Stimulated activated CD8-positive, alpha-beta memory T cell treated with anti-CD3 and anti-CD28 coated beads, Interleukin-15, amount 100 ng/mL, for 48 hours (primary cell): ENCODE data around the gene TLCD3A.
"Not testable (repeated sequence)": the region's sequence is repeated elsewhere in the genome, so short reads cannot be mapped to it uniquely, and the experiment has no call there.

Source experiments
- DNase-seq, 2 donors: peaks; one replicate each; pipeline ENCODE4 v3.0.0-alpha.2; 2020; ENCODE audit warnings: low read depth in 2 of 2

The TLCD3A gene

GRCh38 chr17:787641-788221 is 55.3 kb downstream of the TLCD3A start:
- no peak for DNase-seq

- DNase-seq: no peak
These were observed 56.2 kb downstream of the TLCD3A start for GRCh38 chr17:788551-788950.

- no peak for DNase-seq
These were observed 56.9 kb downstream of the TLCD3A start for GRCh38 chr17:789160-789840.

- DNase-seq: not testable (repeated sequence)
These were observed 57.8 kb downstream of the TLCD3A start for GRCh38 chr17:789931-790873.

- not testable (repeated sequence) for DNase-seq
These were observed 58.5 kb downstream of the TLCD3A start for GRCh38 chr17:790874-791247.

- no peak for DNase-seq
These were observed 59.4 kb downstream of the TLCD3A start for GRCh38 chr17:791829-792228.

GRCh38 chr17:792277-792676 is 59.9 kb downstream of the TLCD3A start:
- no peak for DNase-seq
